GM19043 (cell line): ENCODE results near the gene RPS29.

Experiments
- ATAC-seq: cut with Tn5 transposase; IDR thresholded peaks from one replicate; pipeline ENCODE4 v1.9.1; 2021; ENCODE audit warnings: low read depth; ENCODE audit not compliant: unreplicated experiment

RPS29 gene

GRCh38 chr14:49553106-49553505 lies 33.1 kb downstream of the RPS29 start:
- ATAC-seq, result no peak

GRCh38 chr14:49551569-49551968 lies 34.6 kb downstream of the RPS29 start:
- no peak for ATAC-seq

GRCh38 chr14:49550286-49551184 lies 35.6 kb downstream of the RPS29 start:
- ATAC-seq, result no peak

GRCh38 chr14:49549881-49550280 lies 36.3 kb downstream of the RPS29 start:
- no peak for ATAC-seq

GRCh38 chr14:49549446-49549845 lies 36.7 kb downstream of the RPS29 start:
- ATAC-seq, result no peak

GRCh38 chr14:49546766-49547165 lies 39.4 kb downstream of the RPS29 start:
- no peak for ATAC-seq

- ATAC-seq, result no peak
These were observed 40.5 kb downstream of the RPS29 start for GRCh38 chr14:49545716-49546115.

- ATAC-seq, result no peak
These were observed 41.1 kb downstream of the RPS29 start for GRCh38 chr14:49545071-49545470.

GRCh38 chr14:49541049-49541448 lies 45.1 kb downstream of the RPS29 start:
- ATAC-seq, result no peak

GRCh38 chr14:49538852-49539251 lies 47.3 kb downstream of the RPS29 start:
- ATAC-seq, result no peak
